Ureter (tissue), 1 donor: ENCODE data around the gene OSBPL10. TPM values are rescaled to one million over a fixed set of nuclear protein-coding genes. Genes with fewer than 3 reads are reported as not detected.

Experiments used
- DNase-seq: peaks from one replicate; pipeline ENCODE4 v3.0.0-alpha.2; 2020; ENCODE audit warnings: low spot score
- total RNA-seq: library from RNA; stranded (reverse); gene quantifications from one replicate; pipeline ENCODE4 v1.2.4, GENCODE V29; 2023
- donor health status: DM: yes; HTN: yes; CAD: no.

Gene OSBPL10
- total RNA-seq, 1 donor from 2014 or later: 36.3 TPM

DNA sequence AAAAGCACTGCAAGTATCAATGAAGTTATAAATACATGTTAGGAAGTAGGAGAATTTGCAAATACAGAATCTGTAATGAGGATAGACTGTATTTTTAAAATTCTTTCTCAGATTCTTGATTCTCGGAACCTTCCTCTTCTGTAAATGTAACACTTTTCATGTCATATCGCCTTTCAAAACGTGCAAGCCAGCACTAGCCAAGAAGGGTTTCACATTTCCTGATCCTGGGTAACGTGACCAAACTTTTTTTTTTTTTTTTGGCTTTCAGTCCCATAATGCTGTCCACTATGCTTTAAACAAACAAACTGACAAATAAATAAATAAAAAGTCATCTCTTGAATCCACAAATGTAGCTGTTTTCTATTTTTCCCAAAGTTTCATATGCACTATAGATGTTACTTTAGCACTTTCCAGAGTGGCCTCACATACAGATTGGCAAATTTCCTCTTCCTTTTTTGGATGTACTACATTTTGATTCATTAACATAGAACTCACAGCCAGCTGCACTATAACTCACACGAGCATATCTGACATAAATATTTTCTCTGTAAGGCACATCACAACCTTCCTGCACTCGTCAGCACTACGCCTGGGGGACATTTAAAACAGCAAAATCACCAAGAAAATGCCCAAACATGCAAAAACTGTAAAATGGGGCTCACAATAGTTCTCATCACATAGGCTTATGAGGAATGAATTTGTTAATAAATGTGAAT lies 208.1 kb downstream of the OSBPL10 start:
- DNase-seq: no peak

DNA sequence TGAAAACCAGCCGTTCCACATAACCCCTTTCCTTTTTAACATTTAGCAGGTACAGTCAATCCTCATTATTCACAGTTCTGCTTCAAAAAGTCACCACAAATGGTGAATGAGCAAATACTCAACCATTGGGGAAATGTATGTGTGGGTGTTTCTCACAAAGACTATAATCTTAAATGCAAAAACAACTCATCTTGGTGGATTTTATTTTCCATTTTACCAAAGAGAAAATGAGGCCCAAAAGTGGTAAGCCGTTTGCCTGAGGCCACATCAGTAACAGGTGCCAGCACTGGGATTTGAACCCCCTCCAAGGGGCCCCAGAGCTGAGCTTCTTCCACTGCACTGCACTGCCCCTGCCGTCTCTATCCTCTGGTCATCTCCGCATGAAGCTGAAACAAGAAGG lies 208.8 kb downstream of the OSBPL10 start:
- DNase-seq: no peak

DNA sequence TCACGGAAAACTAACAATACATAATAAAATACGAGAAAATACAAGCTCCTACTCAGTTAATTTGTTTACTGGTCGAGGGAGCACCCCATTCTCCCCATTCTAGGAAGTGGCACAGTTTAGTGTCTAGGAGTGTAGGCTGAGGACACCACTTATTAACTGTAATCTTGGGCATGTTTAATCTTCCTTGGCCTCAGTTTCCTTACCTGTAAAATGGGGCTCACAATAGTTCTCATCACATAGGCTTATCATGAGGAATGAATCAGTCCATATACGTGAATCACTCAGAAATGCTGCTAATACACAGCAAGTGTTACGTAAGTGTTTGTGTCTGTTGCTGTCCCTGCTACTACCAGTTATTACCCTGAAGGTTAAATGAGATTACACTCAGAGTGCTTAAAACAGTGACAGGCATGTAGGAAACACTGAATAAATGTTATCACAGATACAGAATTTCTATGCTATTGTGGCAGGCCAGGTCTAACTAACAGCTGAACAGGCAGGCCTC lies 210.2 kb downstream of the OSBPL10 start:
- DNase-seq: no peak

DNA sequence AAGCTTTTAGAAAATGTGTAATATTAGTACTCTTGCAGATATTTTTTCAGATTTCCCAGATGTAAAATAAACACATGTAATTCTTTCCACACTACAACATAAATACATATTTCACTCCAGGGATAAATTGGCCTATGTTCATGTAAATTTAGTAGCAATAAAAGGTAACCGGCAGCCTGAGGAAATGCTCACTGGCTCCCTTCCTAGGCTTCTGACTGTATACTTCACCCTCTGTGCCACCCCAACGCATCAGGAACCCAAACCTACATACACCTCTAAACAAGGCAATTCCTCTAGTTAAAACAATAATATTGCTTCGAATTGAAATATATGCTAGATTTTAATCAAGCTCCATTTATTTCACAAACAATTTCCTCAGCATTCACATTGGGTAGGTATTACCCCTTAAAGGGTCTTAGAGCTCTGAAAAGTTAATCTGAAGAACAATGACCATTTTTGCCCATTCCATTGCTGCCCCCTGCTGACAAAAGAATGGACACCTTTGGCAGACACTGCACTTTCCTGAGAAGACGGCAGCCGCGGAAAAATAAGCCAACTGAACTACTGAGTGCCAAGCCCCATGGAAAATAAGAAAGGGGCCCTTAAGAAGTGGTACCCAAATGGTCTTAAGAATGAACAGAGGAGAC lies 212.5 kb downstream of the OSBPL10 start:
- DNase-seq: peak; percentile 49

DNA sequence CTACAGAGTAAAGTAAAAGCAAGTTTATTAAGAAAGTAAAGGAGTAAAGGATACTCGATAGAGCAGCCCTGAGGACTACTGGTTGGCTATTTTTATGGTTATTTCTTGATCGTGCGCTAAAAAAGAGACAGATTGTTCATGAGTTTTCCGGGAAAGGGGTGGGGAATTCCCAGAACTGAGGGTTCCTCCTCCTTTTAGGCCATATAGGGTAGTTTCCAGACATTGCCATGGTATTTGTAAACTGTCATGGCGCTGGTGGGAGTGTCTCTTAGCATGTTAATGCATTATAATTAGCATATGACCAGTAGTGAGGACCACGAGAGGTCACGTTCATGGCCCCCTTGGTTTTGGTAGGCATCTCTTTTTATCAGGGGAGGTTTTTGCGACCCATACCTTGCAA lies 213.1 kb downstream of the OSBPL10 start:
- DNase-seq: no peak

DNA sequence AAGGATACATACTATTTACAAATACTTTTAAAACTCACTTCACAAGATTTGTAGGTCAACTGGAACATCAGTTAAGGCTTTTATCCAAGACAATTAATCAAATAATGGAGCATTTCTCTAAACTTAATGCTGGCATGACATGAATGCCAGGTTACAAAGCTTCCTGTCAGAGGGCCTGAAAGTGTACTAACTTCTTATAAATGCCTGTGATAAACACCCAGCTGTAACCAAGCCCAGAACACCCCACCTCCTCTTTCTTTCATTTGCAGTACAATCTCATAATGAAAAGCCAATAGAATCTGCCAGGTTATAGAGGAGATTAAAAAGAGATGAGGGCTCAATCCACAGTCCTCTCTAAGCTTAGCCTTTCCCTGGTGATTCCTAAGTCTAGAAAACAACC lies 214.4 kb downstream of the OSBPL10 start:
- no peak for DNase-seq

DNA sequence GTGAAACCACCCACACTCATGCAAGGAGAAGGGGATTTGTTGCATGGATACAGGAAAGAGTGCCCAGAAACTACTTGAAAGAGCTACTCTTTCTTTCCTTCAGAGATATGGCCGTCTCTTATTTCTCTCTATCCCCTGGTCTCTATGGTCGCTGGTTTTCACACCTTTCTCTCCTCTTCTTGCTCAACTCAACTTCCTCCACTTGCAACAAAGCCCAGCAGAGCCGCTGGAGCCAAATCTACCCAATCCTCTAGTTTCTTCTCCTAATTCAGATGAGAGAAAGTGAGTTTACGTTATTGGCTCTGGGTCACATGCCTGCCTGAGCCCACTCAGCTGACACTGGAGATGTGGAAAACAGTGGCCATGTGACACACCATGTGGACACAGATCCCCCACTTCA lies 215.2 kb downstream of the OSBPL10 start:
- DNase-seq: no peak

DNA sequence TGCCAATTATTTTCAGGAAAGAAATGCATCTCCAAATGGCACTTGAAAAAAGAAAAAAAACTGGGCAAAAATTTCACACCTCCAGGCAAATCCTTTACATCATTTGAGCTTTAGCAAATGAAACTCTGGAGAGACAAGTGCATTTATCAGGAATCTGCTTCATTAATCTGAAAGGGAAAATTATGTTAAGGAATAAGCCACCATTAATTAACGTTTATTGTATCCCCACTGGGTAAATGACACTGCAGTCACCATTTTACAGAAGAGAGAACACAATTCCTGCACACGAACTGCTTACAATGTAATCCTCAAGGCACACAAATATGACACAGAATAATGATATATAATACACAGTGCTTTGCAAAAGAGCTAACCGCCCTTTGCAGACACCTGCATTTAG lies 217.3 kb downstream of the OSBPL10 start:
- DNase-seq: no peak

DNA sequence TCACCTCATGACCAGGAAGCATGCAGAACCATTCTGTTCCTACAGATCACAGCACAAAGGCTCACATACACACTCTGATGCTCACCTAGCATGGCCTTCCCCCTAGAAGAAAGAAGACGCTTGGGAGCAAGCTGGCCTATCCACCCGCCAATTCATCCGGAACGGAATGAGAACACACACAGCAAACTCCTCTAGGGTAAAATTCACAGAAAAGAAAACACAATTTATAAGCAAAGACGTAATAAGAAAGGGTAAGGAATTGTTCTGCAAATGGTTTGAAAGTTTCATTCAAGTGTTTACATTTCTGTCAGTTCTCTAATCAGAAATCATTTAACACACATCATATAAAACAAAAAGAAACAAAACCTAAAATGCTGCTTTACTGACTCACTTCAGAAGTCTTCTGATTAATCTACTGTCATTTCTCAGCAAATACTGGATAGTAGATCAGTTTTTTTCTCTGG lies 218.1 kb downstream of the OSBPL10 start:
- no peak for DNase-seq

DNA sequence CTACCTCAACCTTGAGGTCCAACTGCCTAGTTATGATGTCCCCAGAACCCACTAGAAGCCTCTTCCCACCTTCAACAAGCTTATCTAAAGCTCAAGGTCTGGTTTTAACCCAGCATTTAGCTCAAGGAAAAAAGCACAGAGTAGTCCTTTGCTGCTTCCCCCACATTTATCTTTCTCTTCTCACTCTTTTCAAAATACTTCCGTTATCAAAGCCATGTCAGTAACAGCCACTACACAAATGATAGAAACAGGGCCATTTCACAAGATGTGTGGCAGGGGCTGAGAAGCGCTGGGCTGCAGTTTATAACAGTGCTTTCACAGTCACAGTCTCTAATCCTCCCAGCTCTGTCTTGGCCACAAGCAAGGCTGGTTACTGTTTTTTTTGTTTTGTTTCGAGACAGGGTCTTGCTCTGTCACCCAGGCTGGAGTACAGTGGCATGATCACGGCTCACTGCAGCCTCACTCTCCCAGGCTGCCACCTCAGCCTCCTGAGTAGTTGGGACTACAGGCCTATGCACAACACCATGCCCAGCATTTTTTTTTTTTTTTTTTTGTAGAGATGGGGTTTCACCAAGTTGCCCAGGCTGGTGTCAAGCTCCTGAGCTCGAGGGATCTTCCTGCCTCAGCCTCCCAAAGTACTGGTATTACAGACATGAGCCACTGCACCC lies 218.8 kb downstream of the OSBPL10 start:
- DNase-seq: no peak

DNA sequence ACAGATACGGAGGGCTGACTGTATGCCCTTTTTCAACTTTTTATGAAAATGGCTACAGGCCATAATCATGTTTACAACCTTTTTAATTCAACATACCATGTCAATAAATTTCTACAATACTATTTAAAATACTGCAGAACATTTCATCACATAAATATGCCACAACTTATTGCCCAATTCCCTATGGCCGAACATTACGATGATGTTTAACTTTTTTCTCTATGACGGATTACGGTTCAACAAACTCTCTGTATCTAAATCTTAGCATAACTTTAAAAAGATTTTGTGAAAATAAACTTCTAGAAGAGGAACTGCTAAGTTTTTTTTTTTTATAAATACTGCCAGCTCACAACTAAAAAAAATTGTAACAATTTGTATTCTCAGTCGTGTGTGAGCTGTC lies 220.4 kb downstream of the OSBPL10 start:
- DNase-seq: no peak

DNA sequence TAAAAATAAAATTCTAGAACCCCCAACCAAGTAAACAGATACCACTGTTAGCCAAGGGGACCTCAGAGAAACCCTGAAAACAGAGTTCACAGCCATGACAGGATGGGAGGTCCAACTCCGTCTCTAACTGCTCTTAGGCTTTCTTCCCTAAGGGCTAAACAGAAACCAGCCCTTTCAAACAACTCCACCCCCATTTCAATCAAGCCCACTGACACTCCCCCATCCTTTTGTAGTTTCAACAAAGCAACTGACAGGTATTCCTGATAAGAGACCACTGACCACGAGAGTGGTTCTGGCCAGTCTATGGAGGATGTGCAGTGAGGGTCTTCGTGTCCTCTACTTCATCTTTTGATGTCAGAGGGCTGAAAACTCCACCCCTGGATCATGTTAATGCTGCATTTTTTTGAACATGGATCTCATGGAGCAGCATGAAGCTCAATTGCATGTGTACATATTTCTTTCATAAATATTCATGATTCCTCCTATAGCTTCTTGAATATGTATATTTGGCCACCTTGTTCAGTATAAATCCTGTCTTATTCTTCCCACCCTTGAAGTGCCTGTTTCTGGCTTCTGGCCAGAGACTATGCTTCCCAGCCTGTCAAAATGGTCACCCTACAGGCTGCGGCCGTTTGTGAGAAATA lies 222.6 kb downstream of the OSBPL10 start:
- DNase-seq: no peak

DNA sequence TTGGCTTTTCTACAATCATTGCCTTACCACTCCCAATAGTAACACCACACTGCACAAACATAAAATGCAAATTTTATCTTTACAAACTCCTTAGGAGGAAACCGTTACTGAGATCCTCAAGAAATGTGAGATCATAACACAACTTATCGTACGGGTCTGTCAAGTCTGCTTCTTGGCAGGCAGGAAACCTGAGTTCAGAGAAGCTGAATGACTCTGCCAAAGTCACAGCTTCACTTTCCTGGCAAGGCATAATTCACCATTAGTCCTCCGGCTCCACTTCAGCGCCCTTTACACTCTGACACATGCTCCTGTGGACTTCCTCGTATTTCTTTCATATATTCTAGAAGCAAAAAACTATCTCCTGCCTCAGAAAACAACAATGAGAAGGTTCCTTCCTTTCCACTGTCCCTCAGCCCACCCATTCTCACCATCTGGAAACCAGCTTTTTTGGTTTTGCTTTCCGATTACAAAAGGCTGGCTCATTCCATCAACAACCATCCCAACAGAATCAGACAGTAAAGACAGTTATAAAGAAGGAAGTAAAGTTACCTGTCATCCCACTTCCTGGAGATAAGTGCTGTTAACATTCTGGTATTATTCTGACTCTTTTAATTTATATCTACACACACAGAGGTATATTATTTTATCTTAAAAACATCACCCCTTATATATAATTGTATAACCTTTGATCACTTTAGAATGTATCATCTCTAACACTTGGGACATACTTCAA lies 225.0 kb downstream of the OSBPL10 start:
- DNase-seq: no peak

DNA sequence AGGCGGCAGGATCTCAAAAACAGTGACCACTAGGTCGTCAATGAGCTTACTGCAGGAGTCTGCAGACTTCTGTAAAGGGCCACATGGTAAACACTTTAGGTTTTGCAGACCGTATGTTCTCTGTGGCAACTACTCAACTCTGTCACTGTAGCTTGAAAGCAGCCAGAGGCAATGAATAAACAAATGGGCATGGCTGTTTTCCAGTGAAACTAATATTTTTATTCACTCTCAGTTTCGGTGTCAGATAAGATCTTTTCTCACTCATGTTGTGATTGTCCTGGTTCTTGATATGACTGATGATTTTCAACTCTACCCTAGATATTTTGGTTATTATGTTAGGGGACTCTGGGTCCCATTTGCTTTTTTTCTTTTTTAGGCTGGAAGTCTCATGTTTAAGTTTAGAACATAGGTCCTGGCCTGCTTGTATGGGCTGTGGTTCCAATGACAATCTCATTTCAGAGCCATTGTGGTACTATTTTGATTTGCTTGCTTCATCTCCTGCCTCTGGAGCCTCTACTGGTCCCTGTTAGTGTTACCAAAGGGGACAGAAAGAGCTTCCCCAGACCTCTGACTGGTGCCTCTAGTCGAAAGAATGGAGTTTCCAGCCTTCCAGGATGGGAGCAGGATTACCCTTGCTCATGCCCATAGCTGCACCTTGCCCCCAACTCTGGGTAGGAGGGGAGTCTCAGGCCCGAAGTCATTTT lies 226.3 kb downstream of the OSBPL10 start:
- DNase-seq: no peak

DNA sequence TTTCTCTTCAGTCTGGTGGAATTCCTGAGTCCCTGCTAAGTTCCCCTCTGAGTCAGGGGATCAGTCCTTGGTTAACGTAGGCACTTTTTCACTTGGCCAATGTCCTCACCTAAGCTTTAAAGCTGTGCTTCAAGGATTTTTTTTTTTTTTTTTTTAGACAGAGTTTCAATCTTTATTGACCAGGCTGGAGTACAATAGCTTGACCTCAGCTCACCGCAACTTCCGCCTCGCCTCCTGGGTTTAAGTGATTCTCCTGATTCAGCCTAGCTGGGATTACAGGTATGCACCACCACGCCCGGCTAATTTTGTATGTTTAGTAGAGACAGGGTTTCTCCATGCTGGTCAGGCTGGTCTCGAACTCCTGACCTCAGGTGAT lies 228.0 kb downstream of the OSBPL10 start:
- DNase-seq: no peak

DNA sequence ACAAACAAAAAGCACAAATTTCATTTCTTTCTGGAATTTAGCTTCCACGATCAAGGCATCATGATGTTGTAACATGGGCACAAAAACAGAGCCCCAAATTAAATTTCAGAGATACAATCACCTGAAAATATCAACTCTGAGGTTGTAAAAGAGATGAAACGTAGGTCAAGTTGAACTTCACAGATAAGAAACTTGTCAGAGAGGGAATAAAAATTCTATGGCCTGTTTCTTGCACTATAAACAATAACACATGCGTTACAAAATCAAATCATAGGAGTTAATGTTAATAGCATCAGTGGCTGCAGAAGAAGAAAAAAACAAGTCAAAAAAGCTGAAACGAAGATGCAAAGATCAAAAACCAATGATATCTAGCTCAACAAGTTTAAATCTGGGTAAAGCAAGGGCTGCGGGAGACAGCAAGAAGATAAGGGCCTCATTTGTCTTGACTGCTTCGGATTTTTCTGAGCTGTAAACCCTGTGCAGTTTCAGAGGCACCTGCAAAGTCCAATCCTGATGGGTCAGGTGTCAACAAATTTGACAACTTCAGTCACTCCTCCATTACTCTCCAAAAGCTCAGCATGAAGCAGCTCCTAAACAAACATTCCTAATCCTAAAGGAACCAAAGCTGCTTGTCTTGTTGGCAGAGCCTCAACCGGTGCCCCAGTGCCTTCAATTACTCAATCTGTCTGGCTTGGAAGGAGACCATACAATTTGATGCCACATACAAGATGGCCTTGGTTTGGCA lies 228.6 kb downstream of the OSBPL10 start:
- DNase-seq: no peak

DNA sequence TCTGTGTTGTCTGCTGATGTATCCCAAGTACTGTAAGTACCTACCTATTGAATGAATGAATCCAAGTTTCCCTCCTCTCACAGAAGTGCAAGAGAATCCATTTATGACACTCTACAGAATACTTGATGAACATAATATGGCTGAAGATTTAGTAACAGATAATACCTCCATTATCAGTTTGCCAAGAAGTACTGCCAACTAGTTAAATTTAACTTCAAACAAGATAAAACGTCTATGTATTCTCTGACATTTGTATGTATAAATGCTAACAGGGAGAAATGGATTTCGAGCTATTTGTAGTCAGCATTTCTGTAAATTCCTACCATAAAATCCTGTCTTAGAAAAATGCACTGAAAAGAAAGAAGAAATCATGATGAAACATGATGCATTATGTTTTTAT lies 230.7 kb downstream of the OSBPL10 start:
- DNase-seq: no peak

DNA sequence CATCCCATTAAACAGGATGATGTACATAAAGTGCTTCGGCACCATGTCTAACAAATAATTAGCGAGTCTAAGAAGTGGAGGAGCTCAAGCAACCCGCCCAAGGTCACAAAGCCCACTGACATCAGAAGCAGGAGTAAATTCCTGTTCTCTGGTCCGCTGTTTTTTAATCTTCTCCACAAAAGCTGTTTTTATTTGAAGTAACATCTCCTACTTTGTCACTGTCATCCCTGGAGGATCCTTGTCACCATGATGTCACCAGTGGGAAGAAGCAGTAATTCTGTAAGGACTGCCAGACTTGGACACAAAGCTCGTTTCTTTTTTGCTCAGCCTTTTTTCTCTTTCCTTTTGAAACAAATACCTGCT lies 232.1 kb downstream of the OSBPL10 start:
- DNase-seq: no peak

DNA sequence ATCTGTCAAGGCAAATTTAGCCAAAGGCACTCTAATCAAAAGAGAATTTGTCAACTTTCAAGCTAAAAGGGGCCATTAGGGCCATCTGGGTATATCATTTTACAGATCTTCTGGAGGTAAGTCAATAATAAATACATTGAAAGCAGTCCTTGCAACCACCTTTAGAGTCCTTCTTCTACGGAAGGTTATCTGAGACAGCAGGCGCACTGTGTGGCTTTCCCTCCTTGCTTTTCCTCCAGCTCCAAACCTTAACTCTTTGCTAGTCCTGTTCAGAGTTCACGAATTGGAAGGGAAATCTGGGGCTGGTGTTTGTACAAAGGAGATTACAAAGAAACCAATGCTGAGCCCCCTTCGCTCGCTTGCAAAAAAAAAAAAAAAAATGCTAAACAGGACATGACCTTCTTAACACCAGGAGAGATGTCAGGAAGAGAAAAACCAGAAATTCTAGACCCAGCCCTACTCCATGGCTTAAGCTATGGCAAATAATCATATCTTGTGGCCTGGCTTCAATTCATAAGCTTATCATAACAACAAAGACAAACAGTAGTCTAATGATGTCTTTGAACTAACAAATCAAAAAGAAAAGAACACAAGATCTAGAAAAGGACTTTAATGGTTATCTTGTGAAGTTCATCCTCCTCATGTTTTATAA lies 232.7 kb downstream of the OSBPL10 start:
- DNase-seq: no peak

DNA sequence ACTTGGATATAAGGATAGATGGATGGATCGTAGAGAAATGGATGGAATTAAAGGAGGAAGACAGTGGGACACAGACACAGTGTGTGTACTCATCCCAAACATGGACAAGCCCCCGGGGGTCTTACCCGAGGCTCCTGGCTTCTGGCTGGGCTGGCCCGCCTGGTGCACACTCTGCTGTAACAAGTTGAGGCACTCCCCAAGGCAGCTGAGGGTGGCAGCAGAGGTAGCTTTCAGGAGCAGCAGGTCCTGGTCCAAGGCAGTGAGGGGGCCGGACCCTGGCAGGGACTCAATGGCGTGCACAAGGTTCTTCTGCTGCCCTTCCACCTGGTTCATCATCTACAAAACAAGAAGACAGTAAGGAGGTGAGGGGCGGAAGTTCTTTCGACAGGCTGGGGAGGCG lies 233.3 kb downstream of the OSBPL10 start:
- DNase-seq: no peak
